Stomach (tissue), 4 donors: ENCODE measurements around the gene MZF1.

ENCODE experiments used
- CTCF ChIP-seq, 7 experiments: fragments of 450-650 bp in 4 of 7; fragments of 200-600 bp in 3 of 7; sonication (generic) in 3 of 7; IDR thresholded peaks; one replicate each; pipeline ENCODE4 v1.5.1; 2016 to 2019; ENCODE audit warnings: antibody characterized with exemption in 7 of 7, control low read depth in 2 of 7, mild to moderate bottlenecking in 1 of 7
- POLR2A ChIP-seq, 4 donors: fragments of 450-650 bp; IDR thresholded peaks; one replicate each; pipeline ENCODE4 v1.6.1; 2016; ENCODE audit warnings: antibody characterized with exemption in 4 of 4, control low read depth in 2 of 4, mild to moderate bottlenecking in 1 of 4, moderate library complexity in 1 of 4

DNA sequence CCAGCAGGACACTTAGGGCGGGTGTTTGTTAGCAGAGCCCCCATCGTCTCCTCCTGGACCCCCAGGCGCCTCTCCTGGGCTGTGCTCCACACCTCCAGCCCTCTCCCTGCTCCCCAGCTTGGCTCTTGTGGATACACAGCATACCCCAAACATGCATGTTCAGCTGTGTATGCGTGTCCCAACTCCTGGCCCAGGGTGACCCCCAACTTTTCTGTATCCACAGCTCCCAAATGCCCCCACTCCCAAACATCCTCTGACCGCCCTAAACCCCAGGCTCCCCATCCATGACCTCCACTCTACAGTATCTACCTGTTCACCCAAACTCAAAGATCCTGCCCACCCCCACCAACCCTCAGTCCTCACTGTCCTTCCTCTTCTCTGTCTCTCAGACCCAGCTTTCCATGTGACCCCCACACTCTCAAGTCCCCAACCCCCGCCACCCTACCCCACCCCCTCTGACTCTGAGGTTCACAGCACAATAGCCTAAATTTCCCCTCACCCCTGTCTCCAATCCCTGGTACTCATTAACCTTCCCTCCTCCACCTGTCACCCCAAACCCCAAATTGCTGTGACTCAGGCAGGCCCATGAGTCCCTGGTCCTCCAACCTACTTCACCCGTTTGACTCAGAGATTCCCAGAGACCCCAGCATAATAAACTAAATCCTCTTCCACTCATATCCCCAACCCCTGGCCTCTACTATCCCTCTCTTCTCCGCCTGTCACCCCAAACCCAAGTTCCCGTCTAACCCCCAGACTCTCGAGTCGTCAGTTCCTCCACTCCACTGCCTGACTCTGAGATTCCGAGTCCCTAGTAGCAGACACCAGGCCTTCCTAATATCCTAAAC, 15.7 kb downstream of the MZF1 start:
- no peak for TF ChIP-seq POLR2A (IDR thresholded peaks at IDR 0.05)
- no peak for TF ChIP-seq CTCF (IDR thresholded peaks at IDR 0.05)
